Measurements from ENCODE around the gene HKDC1.

GRCh38 chr10:69315100-69315542, 95.0 kb downstream of the HKDC1 start:
- TF ChIP-seq CTCF (IDR thresholded peaks at IDR 0.05; ENCODE audit: low read depth, low read length, missing input control): no peak
- no peak for TF ChIP-seq GABPA (IDR thresholded peaks at IDR 0.05 in 1 of 2, conservative IDR thresholded peaks at IDR 0.05 in 1 of 2)
- TF ChIP-seq SP1 (IDR thresholded peaks at IDR 0.05): no peak
- TF ChIP-seq JUND (IDR thresholded peaks at IDR 0.05): no peak
- no peak for TF ChIP-seq MAX (IDR thresholded peaks at IDR 0.05)
